Spleen (tissue), 11 donors: Measurements from ENCODE around the gene ZNF148. TPM values are rescaled to one million over a fixed set of nuclear protein-coding genes. Genes with fewer than 3 reads are reported as not detected.

ENCODE experiments used
- DNase-seq: peaks from one replicate; pipeline ENCODE4 v3.0.0-alpha.2; 2020
- H3K27ac ChIP-seq, 8 donors: fragments of 200-600 bp; sonication (generic) in 7 of 8; 1 replicate in 4 of 8; 2 replicates in 4 of 8; pipeline versions ENCODE4 v1.5.0 to v1.8.0; 2016 to 2021; ENCODE audit warnings: inconsistent platforms in 4 of 8, mild to moderate bottlenecking in 4 of 8, moderate library complexity in 1 of 8
- H3K27me3 ChIP-seq, 7 donors: fragments of 200-600 bp; sonication (generic) in 6 of 7; replicated peaks in 1 of 7; 1 replicate in 4 of 7; 2 replicates in 3 of 7; pipeline versions ENCODE4 v1.5.0 to v1.8.0; 2016 to 2021; ENCODE audit warnings: inconsistent platforms in 3 of 7, mild to moderate bottlenecking in 1 of 7
- H3K36me3 ChIP-seq, 6 donors: fragments of 200-600 bp; sonication (generic) in 5 of 6; 1 replicate in 4 of 6; 2 replicates in 2 of 6; pipeline versions ENCODE4 v1.5.0 to v1.8.0; 2016 to 2021; ENCODE audit warnings: inconsistent platforms in 2 of 6
- H3K4me1 ChIP-seq, 6 donors: fragments of 200-600 bp; sonication (generic) in 5 of 6; 1 replicate in 3 of 6; 2 replicates in 3 of 6; pipeline versions ENCODE4 v1.5.0 to v1.8.0; 2016 to 2021; ENCODE audit warnings: inconsistent platforms in 3 of 6
- H3K4me3 ChIP-seq, 8 donors: fragments of 200-600 bp; sonication (generic) in 7 of 8; 1 replicate in 4 of 8; 2 replicates in 4 of 8; pipeline versions ENCODE4 v1.5.0 to v1.8.0; 2016 to 2021; ENCODE audit warnings: inconsistent platforms in 4 of 8, mild to moderate bottlenecking in 4 of 8, moderate library complexity in 2 of 8
- H3K9me3 ChIP-seq, 8 donors: fragments of 200-600 bp; sonication (generic) in 7 of 8; 1 replicate in 4 of 8; 2 replicates in 4 of 8; pipeline versions ENCODE4 v1.5.0 to v1.8.0; 2016 to 2021; ENCODE audit warnings: inconsistent platforms in 4 of 8
- POLR2A ChIP-seq, 3 donors: fragments of 450-650 bp; IDR thresholded peaks; one replicate each; pipeline ENCODE4 v1.5.1; 2017; ENCODE audit warnings: antibody characterized with exemption in 3 of 3, mild to moderate bottlenecking in 1 of 3
- POLR2AphosphoS5 ChIP-seq, 3 donors: sonication (generic); formaldehyde crosslinking; IDR thresholded peaks; one replicate each; pipeline ENCODE4 v1.5.1; 2017; ENCODE audit warnings: antibody characterized with exemption in 3 of 3
- WGBS, 5 donors: extraction: QIAGEN DNeasy Blood & Tissue Kit in 3 of 5; methylation state at CpG; one replicate each; pipeline versions ENCODE4 v1.1.5 to v1.1.7; 2013 to 2018; 5-methylcytosine and 5-hydroxymethylcytosine counted together
- intact Hi-C: fragments of 100-400 bp; cut with DNase I; formaldehyde crosslinking; loops from one replicate; pipeline ENCODE4 v1.15.0; 2023; ENCODE audit warnings: low total_unique reads
- polyA plus RNA-seq, 3 donors: library from polyadenylated mRNA; stranded (reverse); fragments of 200-250 nt; gene quantifications; one replicate each; pipeline ENCODE4 v1.2.1, GENCODE V29; 2013
- total RNA-seq, 7 donors: library from RNA; depleted of rRNA in 3 of 7; stranded (reverse); fragments of >200 nt in 3 of 7; fragmentation: NEBNext Ultra II Directional in 4 of 7; extraction: Animal tissue kit (Norgen Biotek cat#: 25700) in 4 of 7; gene quantifications; one replicate each; pipeline versions ENCODE4 v1.1.0 to v1.2.1, GENCODE V29; 2016 to 2021
- TF ChIP-seq, protein P1 (sequence below), 11 experiments: fragments of 200-600 bp in 7 of 11; fragments of 450-650 bp in 4 of 11; sonication (generic) in 4 of 11; IDR thresholded peaks in 8 of 11; conservative IDR thresholded peaks in 3 of 11; 1 replicate in 7 of 11; 2 replicates in 4 of 11; pipeline versions ENCODE4 v1.4.0 to v1.8.0; 2016 to 2021; ENCODE audit warnings: antibody characterized with exemption in 11 of 11, inconsistent platforms in 4 of 11, mild to moderate bottlenecking in 1 of 11
- donor health status: healthy with polysubstance abuse.
- donor health status: DM: no; HTN: no; CAD: no; lungs with moderate emphysema.
- donor health status: DM: no; HTN: no; CAD: no.
- donor health status: Bipolar disorder and iron deficiency.
- donor health status: healthy.
- donor health status: DM: no; HTN: no; CAD: no.
- donor health status: DM: yes; HTN: yes; CAD: no.

ZNF148 gene
- total and polyA plus RNA-seq, 10 donors, result 4.1 to 66.0 (median 39.0) TPM

DNA sequence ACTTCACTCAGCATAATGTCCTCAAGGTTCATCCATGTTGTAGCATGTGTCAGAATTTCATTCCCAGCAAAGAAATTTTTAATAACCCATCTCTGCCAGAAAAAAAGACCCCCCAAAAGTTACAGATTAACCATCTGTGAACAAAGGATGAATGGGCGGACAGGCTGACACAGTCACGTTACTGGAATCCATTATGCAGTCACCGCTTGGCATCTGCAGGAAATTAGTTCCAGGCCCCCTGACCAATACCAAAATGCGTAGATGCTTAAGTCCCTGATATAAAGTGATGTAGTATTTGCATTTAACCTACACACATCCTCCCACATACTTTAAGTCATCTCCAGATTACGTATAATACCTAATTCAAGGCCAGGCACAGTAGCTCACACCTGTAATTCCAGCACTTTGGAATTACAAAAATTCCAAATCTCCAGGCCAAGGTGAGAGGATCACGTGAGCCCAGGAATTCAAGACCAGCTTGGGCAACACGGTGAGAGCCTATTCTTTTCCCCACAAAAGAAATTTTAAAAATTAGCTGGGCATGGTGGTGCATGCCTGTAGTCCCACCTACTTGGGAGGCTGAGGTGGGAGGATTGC lies 161.1 kb downstream of the ZNF148 start:
- DNase-seq, result no peak
- Histone ChIP-seq H3K9me3 (no peaks in the 10 kb centered on the region), H3K4me1 (peaks cover 0 to 27% (median 13%) of the 10 kb centered on the region in 6 donors), H3K36me3 (no peaks in the 10 kb centered on the region), H3K27me3 (peaks cover 0 to 61% (median 35%) of the 10 kb centered on the region in 7 donors), H3K4me3 (no peak overlapping the region), H3K27ac (no peak overlapping the region)
- no peak for TF ChIP-seq POLR2A (IDR thresholded peaks at IDR 0.05)
- no peak for TF ChIP-seq POLR2AphosphoS5 (IDR thresholded peaks at IDR 0.05)
- TF ChIP-seq, protein P1, sequence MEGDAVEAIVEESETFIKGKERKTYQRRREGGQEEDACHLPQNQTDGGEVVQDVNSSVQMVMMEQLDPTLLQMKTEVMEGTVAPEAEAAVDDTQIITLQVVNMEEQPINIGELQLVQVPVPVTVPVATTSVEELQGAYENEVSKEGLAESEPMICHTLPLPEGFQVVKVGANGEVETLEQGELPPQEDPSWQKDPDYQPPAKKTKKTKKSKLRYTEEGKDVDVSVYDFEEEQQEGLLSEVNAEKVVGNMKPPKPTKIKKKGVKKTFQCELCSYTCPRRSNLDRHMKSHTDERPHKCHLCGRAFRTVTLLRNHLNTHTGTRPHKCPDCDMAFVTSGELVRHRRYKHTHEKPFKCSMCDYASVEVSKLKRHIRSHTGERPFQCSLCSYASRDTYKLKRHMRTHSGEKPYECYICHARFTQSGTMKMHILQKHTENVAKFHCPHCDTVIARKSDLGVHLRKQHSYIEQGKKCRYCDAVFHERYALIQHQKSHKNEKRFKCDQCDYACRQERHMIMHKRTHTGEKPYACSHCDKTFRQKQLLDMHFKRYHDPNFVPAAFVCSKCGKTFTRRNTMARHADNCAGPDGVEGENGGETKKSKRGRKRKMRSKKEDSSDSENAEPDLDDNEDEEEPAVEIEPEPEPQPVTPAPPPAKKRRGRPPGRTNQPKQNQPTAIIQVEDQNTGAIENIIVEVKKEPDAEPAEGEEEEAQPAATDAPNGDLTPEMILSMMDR (IDR thresholded peaks at IDR 0.05 in 8 of 11, conservative IDR thresholded peaks at IDR 0.05 in 3 of 11), result no peak
- intact Hi-C loops, result no loop called here
- 83 to 91% (median 88%) methylated on average over 7 of the region's 7 CpGs for WGBS, 5 donors

DNA sequence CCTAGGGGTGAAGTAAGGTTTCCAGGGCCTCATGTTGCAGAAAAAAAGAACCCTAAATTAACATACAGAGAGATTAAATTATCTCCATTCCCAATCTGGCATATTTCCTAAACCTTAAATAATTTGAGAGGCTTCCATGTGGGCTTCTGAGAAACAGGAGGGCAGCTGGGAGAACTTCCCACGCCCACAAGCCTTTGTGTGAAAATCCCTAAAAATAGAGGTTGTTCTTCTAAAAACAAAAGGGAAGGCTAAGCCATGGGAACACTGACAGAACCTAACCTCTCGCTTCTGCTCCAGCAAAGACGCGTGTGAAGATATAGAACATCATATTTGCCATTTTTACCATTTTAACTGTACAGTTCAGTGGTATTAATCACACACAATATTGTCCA lies 161.8 kb downstream of the ZNF148 start:
- Histone ChIP-seq H3K27me3 (peaks cover 0 to 61% (median 35%) of the 10 kb centered on the region in 7 donors), H3K27ac (no peak overlapping the region), H3K36me3 (no peaks in the 10 kb centered on the region), H3K4me1 (peaks cover 0 to 27% (median 13%) of the 10 kb centered on the region in 6 donors), H3K4me3 (no peak overlapping the region), H3K9me3 (no peaks in the 10 kb centered on the region)
- 90 to 95% (median 94%) methylated on average over 4 of the region's 4 CpGs for WGBS, 5 donors
- TF ChIP-seq POLR2A (IDR thresholded peaks at IDR 0.05), result no peak
- TF ChIP-seq, protein P1 (IDR thresholded peaks at IDR 0.05 in 8 of 11, conservative IDR thresholded peaks at IDR 0.05 in 3 of 11), result no peak
- TF ChIP-seq POLR2AphosphoS5 (IDR thresholded peaks at IDR 0.05), result no peak
- intact Hi-C loops, result no loop called here
- DNase-seq, result no peak

DNA sequence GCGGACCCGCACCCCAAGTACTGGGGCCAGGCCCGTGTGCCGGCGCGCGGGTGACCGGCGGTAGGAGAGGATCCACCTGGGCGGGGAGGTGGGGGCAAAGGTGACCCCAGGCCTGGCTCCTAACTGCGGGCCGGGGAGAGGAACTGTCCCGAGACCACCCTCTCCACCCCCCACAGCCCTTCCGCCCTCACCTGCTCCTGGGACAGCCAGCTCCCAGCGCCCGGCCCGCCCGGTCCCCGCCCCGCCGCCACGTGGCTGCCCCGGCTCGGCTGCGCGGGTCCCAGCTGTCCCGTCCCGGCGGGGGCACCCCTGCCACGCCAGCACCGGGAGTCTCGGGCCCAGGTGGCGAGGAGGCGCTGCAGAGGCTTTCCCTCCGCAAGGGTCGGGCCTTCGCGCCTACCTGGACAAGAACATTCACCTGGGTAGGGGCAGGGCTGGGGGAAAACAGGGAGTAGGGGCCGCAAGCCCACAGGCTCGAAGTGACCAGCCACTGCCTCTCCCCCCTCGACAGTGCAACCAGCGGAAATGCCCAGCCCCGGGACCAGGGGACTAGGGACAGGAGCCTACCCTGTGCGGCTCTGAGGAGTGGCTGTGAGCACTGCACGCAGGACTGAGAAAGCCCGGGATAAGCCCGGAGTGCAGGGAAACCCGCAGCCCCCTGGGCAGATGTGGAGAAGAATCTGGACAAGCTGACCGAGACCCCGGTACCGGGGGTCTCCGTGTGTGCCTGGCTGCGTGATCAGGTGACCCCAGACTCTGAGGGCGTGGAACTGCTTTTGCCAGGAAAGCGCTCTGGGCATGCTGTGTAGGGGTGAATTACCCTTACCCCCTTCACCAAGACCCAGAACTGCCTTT lies 162.4 kb downstream of the ZNF148 start, which contains the start of gene SLC12A8:
SLC12A8 (minus strand) TSS at position 240 of the 855 bp plus-strand sequence. CDS start 1,399 bp downstream, outside the sequence.
- H3K9me3 ChIP-seq, result no peaks in the 10 kb centered on the region
- DNase-seq, result no peak
- intact Hi-C loops, result no loop called here
- peaks cover 0 to 27% (median 13%) of the 10 kb centered on the region in 6 donors for H3K4me1 ChIP-seq
- no peaks in the 10 kb centered on the region for H3K36me3 ChIP-seq
- TF ChIP-seq POLR2A (IDR thresholded peaks at IDR 0.05), result no peak
- TF ChIP-seq, protein P1 (IDR thresholded peaks at IDR 0.05 in 8 of 11, conservative IDR thresholded peaks at IDR 0.05 in 3 of 11), result no peak
- no peak for TF ChIP-seq POLR2AphosphoS5 (IDR thresholded peaks at IDR 0.05)
- no peak within 1 kb of the TSS for H3K27ac ChIP-seq
- H3K27me3 ChIP-seq, result peaks cover 0 to 61% (median 35%) of the 10 kb centered on the region in 7 donors
- WGBS, 5 donors, result 10 to 34% (median 11%) methylated on average over 17 to 55 of the region's 55 CpGs
- peak within 1 kb of the TSS in 7 of 8 donors; percentile 30 to 66 (median 35) for H3K4me3 ChIP-seq

- intact Hi-C loops, result no loop called here
- Histone ChIP-seq H3K4me1 (peaks cover 0 to 27% (median 13%) of the 10 kb centered on the region in 6 donors), H3K36me3 (no peaks in the 10 kb centered on the region), H3K4me3 (peak overlapping the region in 7 of 8 donors; percentile 30 to 66 (median 35)), H3K27ac (no peak overlapping the region), H3K9me3 (no peaks in the 10 kb centered on the region), H3K27me3 (peaks cover 0 to 61% (median 35%) of the 10 kb centered on the region in 7 donors)
- no peak for DNase-seq
- no peak for TF ChIP-seq POLR2A (IDR thresholded peaks at IDR 0.05)
- no peak for TF ChIP-seq POLR2AphosphoS5 (IDR thresholded peaks at IDR 0.05)
- TF ChIP-seq, protein P1 (IDR thresholded peaks at IDR 0.05 in 8 of 11, conservative IDR thresholded peaks at IDR 0.05 in 3 of 11), result no peak
- 3 to 15% (median 6%) methylated on average over 18 to 28 of the region's 28 CpGs for WGBS, 5 donors
Measured at GRCh38 chr3:125212091-125212508, 163.0 kb downstream of the ZNF148 start.
